Measurements from ENCODE around the gene NUDT19.

DNA sequence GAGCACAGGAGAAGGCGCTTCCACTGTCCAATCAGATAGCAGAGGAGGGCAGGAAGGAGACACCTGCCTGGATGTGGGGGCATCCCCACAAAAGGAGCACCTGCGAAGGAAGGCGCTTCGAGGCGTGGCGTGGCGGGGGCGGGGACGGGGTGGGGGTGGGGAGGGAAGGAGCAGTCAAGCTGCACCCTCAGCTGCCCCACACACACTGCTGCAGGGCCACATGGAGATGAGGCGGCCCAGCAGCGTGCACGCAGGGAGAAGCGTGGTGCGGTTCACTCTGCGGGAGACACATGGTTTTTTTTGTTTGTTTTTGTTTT lies 38.1 kb upstream of the NUDT19 start:
- TF ChIP-seq ZNF274 (IDR thresholded peaks at IDR 0.05; ENCODE audit: insufficient read depth, insufficient read length): no peak
- TF ChIP-seq, protein P1, sequence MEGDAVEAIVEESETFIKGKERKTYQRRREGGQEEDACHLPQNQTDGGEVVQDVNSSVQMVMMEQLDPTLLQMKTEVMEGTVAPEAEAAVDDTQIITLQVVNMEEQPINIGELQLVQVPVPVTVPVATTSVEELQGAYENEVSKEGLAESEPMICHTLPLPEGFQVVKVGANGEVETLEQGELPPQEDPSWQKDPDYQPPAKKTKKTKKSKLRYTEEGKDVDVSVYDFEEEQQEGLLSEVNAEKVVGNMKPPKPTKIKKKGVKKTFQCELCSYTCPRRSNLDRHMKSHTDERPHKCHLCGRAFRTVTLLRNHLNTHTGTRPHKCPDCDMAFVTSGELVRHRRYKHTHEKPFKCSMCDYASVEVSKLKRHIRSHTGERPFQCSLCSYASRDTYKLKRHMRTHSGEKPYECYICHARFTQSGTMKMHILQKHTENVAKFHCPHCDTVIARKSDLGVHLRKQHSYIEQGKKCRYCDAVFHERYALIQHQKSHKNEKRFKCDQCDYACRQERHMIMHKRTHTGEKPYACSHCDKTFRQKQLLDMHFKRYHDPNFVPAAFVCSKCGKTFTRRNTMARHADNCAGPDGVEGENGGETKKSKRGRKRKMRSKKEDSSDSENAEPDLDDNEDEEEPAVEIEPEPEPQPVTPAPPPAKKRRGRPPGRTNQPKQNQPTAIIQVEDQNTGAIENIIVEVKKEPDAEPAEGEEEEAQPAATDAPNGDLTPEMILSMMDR (IDR thresholded peaks at IDR 0.05 in 2 of 3, conservative IDR thresholded peaks at IDR 0.05 in 1 of 3; ENCODE audit: control insufficient read depth in 2 of 3, extremely low read depth in 1 of 3, insufficient read depth in 1 of 3, low read depth in 3 of 3, low read length in 3 of 3): no peak
